ENCODE measurements around the gene NELL1. TPM values are rescaled to one million over a fixed set of nuclear protein-coding genes. Genes with fewer than 3 reads are reported as not detected.

Gene NELL1
- polyA plus RNA-seq, 1 of the 3 experiments (the other 2 are of a cell fraction) = not detected

GRCh38 chr11:20887137-20887536 is 217.8 kb downstream of the NELL1 start (continued):
- TF ChIP-seq ZBTB33 (IDR thresholded peaks at IDR 0.05; ENCODE audit: borderline replicate concordance, low read depth) (no peak), MAX (IDR thresholded peaks at IDR 0.05; ENCODE audit: low read depth) (no peak), TAF1 (IDR thresholded peaks at IDR 0.05; ENCODE audit: borderline replicate concordance, low read depth, low read length) (no peak), SMC3 (IDR thresholded peaks at IDR 0.05; ENCODE audit: low read depth, low read length) (no peak), MEF2A (IDR thresholded peaks at IDR 0.05; ENCODE audit: borderline replicate concordance, low read depth) (no peak)

GRCh38 chr11:20894296-20894695 is 224.9 kb downstream of the NELL1 start:
- no peaks in the 10 kb centered on the region for H3K36me3 ChIP-seq (replicated peaks in 1 of 2; ENCODE audit: control insufficient read depth in 1 of 2, insufficient read depth in 2 of 2, low read length in 1 of 2)
- POLR2A ChIA-PET = no interaction called here
- no peaks in the 10 kb centered on the region for H3K79me2 ChIP-seq (ENCODE audit: insufficient read depth)
- TF ChIP-seq GATA2 (CRISPR knock-in tag; IDR thresholded peaks at IDR 0.05) (no peak), JUND (IDR thresholded peaks at IDR 0.05) (no peak), USF2 (IDR thresholded peaks at IDR 0.05; ENCODE audit: borderline replicate concordance, low read depth, low read length) (no peak), EP300 (IDR thresholded peaks at IDR 0.05; ENCODE audit: borderline replicate concordance in 1 of 2, low read depth in 1 of 2, low read length in 1 of 2) (no peak), TAF1 (IDR thresholded peaks at IDR 0.05; ENCODE audit: borderline replicate concordance, low read depth, low read length) (no peak), IRF3 (IDR thresholded peaks at IDR 0.05; ENCODE audit: low read depth, low read length) (no peak), FOSL2 (IDR thresholded peaks at IDR 0.05; ENCODE audit: borderline replicate concordance, low read depth) (no peak), YY1 (IDR thresholded peaks at IDR 0.05; ENCODE audit: low read depth) (no peak), NRF1 (IDR thresholded peaks at IDR 0.05; ENCODE audit: low read depth, low read length) (no peak), CHD2 (IDR thresholded peaks at IDR 0.05; ENCODE audit: low read length, partially characterized antibody) (no peak), MAX (IDR thresholded peaks at IDR 0.05; ENCODE audit: low read depth) (no peak), FOXM1 (IDR thresholded peaks at IDR 0.05; ENCODE audit: low read depth) (no peak), SIN3A (IDR thresholded peaks at IDR 0.05; ENCODE audit: borderline replicate concordance, low read depth, low read length) (no peak), SMC3 (IDR thresholded peaks at IDR 0.05; ENCODE audit: low read depth, low read length) (no peak), RCOR1 (IDR thresholded peaks at IDR 0.05; ENCODE audit: low read length) (no peak), ZBTB33 (IDR thresholded peaks at IDR 0.05; ENCODE audit: borderline replicate concordance, low read depth) (no peak), EZH2phosphoT487 (IDR thresholded peaks at IDR 0.05; ENCODE audit: borderline replicate concordance, low read depth) (no peak), RAD21 (IDR thresholded peaks at IDR 0.05; ENCODE audit: low read length) (no peak)
- H4K20me1 ChIP-seq (ENCODE audit: insufficient read depth) = no peaks in the 10 kb centered on the region
- H3K4me2 ChIP-seq = no peak overlapping the region
- no peak overlapping the region for H3K27ac ChIP-seq (ENCODE audit: low read depth in 2 of 2, low read length in 1 of 2)
- no peak for DNase-seq
- no peaks in the 10 kb centered on the region for H3K4me1 ChIP-seq (ENCODE audit: control insufficient read depth in 1 of 2, insufficient read depth in 2 of 2, low read depth in 1 of 2, low read length in 1 of 2)
- no peak overlapping the region for H3K4me3 ChIP-seq (ENCODE audit: low read depth in 2 of 2, low read length in 1 of 2)
- H3K27me3 ChIP-seq (ENCODE audit: insufficient read depth) = no peaks in the 10 kb centered on the region
- H3K9me3 ChIP-seq = no peaks in the 10 kb centered on the region
- no peak overlapping the region for H3K9ac ChIP-seq
- no peaks in the 10 kb centered on the region for H3K9me2 ChIP-seq
- H2AFZ ChIP-seq (ENCODE audit: low read depth) = no peak overlapping the region
- CTCF ChIA-PET = interaction anchor here (0.7 kb wide), 1 partner anchor 14 kb away, joined by 3 read pairs; no protein-coding TSS in a partner anchor
- H3F3A ChIP-seq (replicated peaks; ENCODE audit: insufficient read depth) = no peaks in the 10 kb centered on the region
